ENCODE measurements around the gene BABAM2. TPM values are rescaled to one million over a fixed set of nuclear protein-coding genes. Genes with fewer than 3 reads are reported as not detected.

The BABAM2 gene
- total RNA-seq, 1 experiment from 2014 or later: 46.1 TPM

DNA sequence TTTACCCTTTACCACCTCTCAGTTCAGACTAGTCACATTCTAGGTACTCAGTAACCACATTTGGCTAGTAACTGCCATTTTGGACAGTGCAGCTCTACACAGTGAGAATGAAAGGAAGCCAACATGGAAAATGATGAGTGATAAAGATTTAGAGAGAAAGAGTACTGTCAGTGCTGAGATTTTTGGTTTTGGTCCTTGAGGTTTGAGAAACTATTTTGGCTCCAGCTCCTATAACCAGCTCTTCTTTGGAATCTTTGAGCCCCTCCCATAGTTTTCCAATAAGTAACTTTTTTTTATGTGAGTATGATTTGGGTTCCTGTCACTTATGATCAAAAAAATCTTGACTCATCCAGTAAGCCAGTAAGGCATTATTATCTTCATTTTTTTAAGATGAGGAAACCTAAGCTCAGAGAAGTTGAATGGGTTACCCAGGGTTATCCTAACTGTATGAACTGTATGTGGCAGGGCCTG, 173.0 kb downstream of the BABAM2 start:
- TF ChIP-seq, protein P1, sequence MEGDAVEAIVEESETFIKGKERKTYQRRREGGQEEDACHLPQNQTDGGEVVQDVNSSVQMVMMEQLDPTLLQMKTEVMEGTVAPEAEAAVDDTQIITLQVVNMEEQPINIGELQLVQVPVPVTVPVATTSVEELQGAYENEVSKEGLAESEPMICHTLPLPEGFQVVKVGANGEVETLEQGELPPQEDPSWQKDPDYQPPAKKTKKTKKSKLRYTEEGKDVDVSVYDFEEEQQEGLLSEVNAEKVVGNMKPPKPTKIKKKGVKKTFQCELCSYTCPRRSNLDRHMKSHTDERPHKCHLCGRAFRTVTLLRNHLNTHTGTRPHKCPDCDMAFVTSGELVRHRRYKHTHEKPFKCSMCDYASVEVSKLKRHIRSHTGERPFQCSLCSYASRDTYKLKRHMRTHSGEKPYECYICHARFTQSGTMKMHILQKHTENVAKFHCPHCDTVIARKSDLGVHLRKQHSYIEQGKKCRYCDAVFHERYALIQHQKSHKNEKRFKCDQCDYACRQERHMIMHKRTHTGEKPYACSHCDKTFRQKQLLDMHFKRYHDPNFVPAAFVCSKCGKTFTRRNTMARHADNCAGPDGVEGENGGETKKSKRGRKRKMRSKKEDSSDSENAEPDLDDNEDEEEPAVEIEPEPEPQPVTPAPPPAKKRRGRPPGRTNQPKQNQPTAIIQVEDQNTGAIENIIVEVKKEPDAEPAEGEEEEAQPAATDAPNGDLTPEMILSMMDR (conservative IDR thresholded peaks at IDR 0.05): no peak
- no peak for TF ChIP-seq EZH2 (IDR thresholded peaks at IDR 0.05; ENCODE audit: low read depth)
- Histone ChIP-seq H3K79me2 (ENCODE audit: low read depth) (no peaks in the 10 kb centered on the region), H3K4me3 (no peak overlapping the region), H3K9me3 (ENCODE audit: insufficient read depth, low read depth) (no peaks in the 10 kb centered on the region; the same call in 1 of the 2 replicates), H2AFZ (no peak overlapping the region), H3F3A (ENCODE audit: insufficient read depth, low read depth) (0 out of 2 replicates have a peak, but pooled peaks cover 4% of the 10 kb centered on the region), H3K36me3 (ENCODE audit: low read depth) (no peaks in the 10 kb centered on the region), H3K4me1 (replicated peaks; ENCODE audit: insufficient read depth) (no peaks in the 10 kb centered on the region), H3K27me3 (ENCODE audit: insufficient read depth, low read depth) (no peaks in the 10 kb centered on the region), H3K4me2 (no peak overlapping the region), H3K9me2 (ENCODE audit: insufficient read depth) (no peaks in the 10 kb centered on the region; the same call in 1 of the 2 replicates), H3K27ac (no peak overlapping the region), H4K20me1 (ENCODE audit: insufficient read depth) (no peaks in the 10 kb centered on the region)
- POLR2A ChIA-PET (ENCODE audit: unreplicated experiment): no interaction called here
- intact Hi-C loops (cut with micrococcal nuclease; ENCODE audit: unreplicated experiment): no loop called here
- CTCF ChIA-PET: no interaction called here
- no TSS peak for BruUV-seq (replicated peaks)
- no peak for DNase-seq

DNA sequence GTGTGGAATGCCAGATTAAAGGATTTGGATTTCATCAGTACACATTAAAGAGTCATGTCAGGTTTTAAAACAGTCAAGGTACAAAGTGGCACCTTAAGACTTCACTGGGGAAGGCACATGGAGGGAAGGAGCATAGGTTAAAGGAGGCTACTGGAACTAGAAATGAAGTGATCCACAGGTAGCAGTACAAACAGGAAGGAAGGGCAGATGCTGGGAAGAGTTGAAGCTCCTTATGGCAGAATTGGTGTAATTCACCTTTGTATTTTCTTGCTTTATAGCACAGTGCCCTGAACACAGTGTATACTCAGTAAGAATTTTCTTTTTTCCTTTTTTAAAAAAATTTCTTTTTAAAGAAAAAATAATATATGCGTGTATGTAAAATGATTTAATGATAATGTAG, 177.1 kb downstream of the BABAM2 start:
- peaks cover 8% of the 10 kb centered on the region; the same call in 1 of the 2 replicates for H3F3A ChIP-seq (ENCODE audit: insufficient read depth, low read depth)
- no peak overlapping the region for H3K4me2 ChIP-seq
- CTCF ChIA-PET: no interaction called here
- intact Hi-C loops (cut with micrococcal nuclease; ENCODE audit: unreplicated experiment): no loop called here
- BruUV-seq (replicated peaks): no TSS peak
- no peaks in the 10 kb centered on the region for H3K9me3 ChIP-seq (ENCODE audit: insufficient read depth, low read depth)
- no peaks in the 10 kb centered on the region for H3K4me1 ChIP-seq (replicated peaks; ENCODE audit: insufficient read depth)
- H2AFZ ChIP-seq: no peak overlapping the region
- DNase-seq: no peak
- no peaks in the 10 kb centered on the region for H3K79me2 ChIP-seq (ENCODE audit: low read depth)
- no peaks in the 10 kb centered on the region for H3K27me3 ChIP-seq (ENCODE audit: insufficient read depth, low read depth)
- no peaks in the 10 kb centered on the region for H3K36me3 ChIP-seq (ENCODE audit: low read depth)
- H3K4me3 ChIP-seq: no peak overlapping the region
- no peak overlapping the region for H3K27ac ChIP-seq
- no peaks in the 10 kb centered on the region for H4K20me1 ChIP-seq (ENCODE audit: insufficient read depth)
- no peak for TF ChIP-seq EZH2 (IDR thresholded peaks at IDR 0.05; ENCODE audit: low read depth)
- TF ChIP-seq, protein P1 (conservative IDR thresholded peaks at IDR 0.05): no peak
- no peaks in the 10 kb centered on the region; the same call in 1 of the 2 replicates for H3K9me2 ChIP-seq (ENCODE audit: insufficient read depth)
- POLR2A ChIA-PET (ENCODE audit: unreplicated experiment): no interaction called here

DNA sequence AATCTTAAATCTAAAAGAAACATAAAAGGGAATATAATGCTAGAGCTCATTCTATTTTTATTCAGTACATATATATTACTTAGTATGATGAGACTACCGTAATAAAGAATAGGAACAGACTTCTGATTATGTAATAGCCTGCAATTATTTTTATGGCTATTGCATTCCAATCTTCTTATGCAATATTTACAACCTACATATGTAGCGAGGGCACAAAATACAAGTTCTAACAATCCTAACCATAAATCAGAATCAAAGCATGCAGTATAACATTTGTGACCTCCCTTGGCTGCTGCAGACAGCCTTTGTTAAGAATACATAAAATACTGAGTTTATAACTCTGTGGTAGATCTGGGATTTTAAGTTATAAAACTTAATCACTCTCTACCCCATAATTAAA, 177.6 kb downstream of the BABAM2 start:
- no peak overlapping the region for H3K4me2 ChIP-seq
- no TSS peak for BruUV-seq (replicated peaks)
- H4K20me1 ChIP-seq (ENCODE audit: insufficient read depth): no peaks in the 10 kb centered on the region
- no peaks in the 10 kb centered on the region for H3K36me3 ChIP-seq (ENCODE audit: low read depth)
- TF ChIP-seq, protein P1 (conservative IDR thresholded peaks at IDR 0.05): no peak
- TF ChIP-seq EZH2 (IDR thresholded peaks at IDR 0.05; ENCODE audit: low read depth): no peak
- H3F3A ChIP-seq (ENCODE audit: insufficient read depth, low read depth): peaks cover 8% of the 10 kb centered on the region; the same call in 1 of the 2 replicates
- DNase-seq: peak in 1 of 2 experiments; percentile 42
- H3K4me3 ChIP-seq: no peak overlapping the region
- no peak overlapping the region for H3K27ac ChIP-seq
- intact Hi-C loops (cut with micrococcal nuclease; ENCODE audit: unreplicated experiment): no loop called here
- no peaks in the 10 kb centered on the region for H3K4me1 ChIP-seq (replicated peaks; ENCODE audit: insufficient read depth)
- H3K9me3 ChIP-seq (ENCODE audit: insufficient read depth, low read depth): no peaks in the 10 kb centered on the region
- H3K79me2 ChIP-seq (ENCODE audit: low read depth): no peaks in the 10 kb centered on the region
- no peaks in the 10 kb centered on the region for H3K27me3 ChIP-seq (ENCODE audit: insufficient read depth, low read depth)
- POLR2A ChIA-PET (ENCODE audit: unreplicated experiment): no interaction called here
- CTCF ChIA-PET: no interaction called here
- H2AFZ ChIP-seq: no peak overlapping the region
- H3K9me2 ChIP-seq (ENCODE audit: insufficient read depth): no peaks in the 10 kb centered on the region; the same call in 1 of the 2 replicates
